GM23338 (cell line): ENCODE data around the gene TMEM174. TPM values are rescaled to one million over a fixed set of nuclear protein-coding genes. Genes with fewer than 3 reads are reported as not detected.

Source experiments
- ATAC-seq: fragments of 200-7000 bp; cut with Tn5 transposase; 3 replicates; pipeline ENCODE4 v1.9.1; 2020
- DNase-seq: peaks from one replicate; pipeline ENCODE4 v3.0.0-alpha.2; 2015; ENCODE audit warnings: low spot score
- H2AFZ ChIP-seq: fragments of 200-600 bp; sonication (generic); 2 replicates; pipeline ENCODE4 v1.8.0; 2016; ENCODE audit warnings: antibody characterized with exemption, mild to moderate bottlenecking, moderate library complexity
- H3F3A ChIP-seq: fragments of 200-600 bp; sonication (generic); replicated peaks from 2 replicates; pipeline ENCODE4 v1.8.0; 2017; ENCODE audit warnings: antibody characterized with exemption, mixed run types, low read depth
- H3K27ac ChIP-seq: fragments of 200-600 bp; sonication (generic); 2 replicates; pipeline ENCODE4 v1.6.1; 2016; ENCODE audit warnings: low read depth
- H3K27me3 ChIP-seq: fragments of 200-600 bp; sonication (generic); 2 replicates; pipeline ENCODE4 v1.8.0; 2016; ENCODE audit warnings: mild to moderate bottlenecking, mixed run types, moderate library complexity; ENCODE audit not compliant: insufficient read depth
- H3K36me3 ChIP-seq: fragments of 200-600 bp; sonication (generic); 2 replicates; pipeline ENCODE4 v1.8.0; 2016; ENCODE audit warnings: mild to moderate bottlenecking; ENCODE audit not compliant: insufficient read depth
- H3K4me1 ChIP-seq: fragments of 200-600 bp; sonication (generic); 2 replicates; pipeline ENCODE4 v1.8.0; 2016; ENCODE audit warnings: mild to moderate bottlenecking, moderate library complexity; ENCODE audit not compliant: insufficient read depth
- H3K4me2 ChIP-seq: fragments of 200-600 bp; sonication (generic); 2 replicates; pipeline ENCODE4 v1.7.1; 2017; ENCODE audit warnings: mixed run types
- H3K4me3 ChIP-seq: fragments of 200-600 bp; sonication (generic); 2 replicates; pipeline ENCODE4 v1.6.1; 2016; ENCODE audit warnings: mixed run types
- H3K79me2 ChIP-seq: fragments of 200-600 bp; sonication (generic); replicated peaks from 2 replicates; pipeline ENCODE4 v1.8.0; 2017; ENCODE audit warnings: mild to moderate bottlenecking; ENCODE audit not compliant: insufficient read depth
- H3K9me2 ChIP-seq: fragments of 200-600 bp; sonication (generic); 2 replicates; pipeline ENCODE4 v1.8.0; 2017; ENCODE audit not compliant: insufficient read depth
- H4K20me1 ChIP-seq: fragments of 200-600 bp; sonication (generic); replicated peaks from 2 replicates; pipeline ENCODE4 v1.8.0; 2017; ENCODE audit warnings: mild to moderate bottlenecking; ENCODE audit not compliant: insufficient read depth
- H3K27ac Mint-ChIP-seq: 2 replicates; pipeline ENCODE4 v1.8.0; 2020; ENCODE audit warnings: inconsistent platforms, mild to moderate bottlenecking, moderate library complexity, mixed read lengths
- H3K27me3 Mint-ChIP-seq: 3 replicates; pipeline ENCODE4 v1.8.0; 2022; ENCODE audit warnings: low read depth, mild to moderate bottlenecking, moderate library complexity, mixed read lengths, inconsistent platforms; ENCODE audit not compliant: insufficient read depth, poor library complexity
- H3K36me3 Mint-ChIP-seq: 3 replicates; pipeline ENCODE4 v1.8.0; 2021; ENCODE audit warnings: low read depth, mild to moderate bottlenecking, inconsistent platforms, moderate library complexity, mixed read lengths
- H3K4me1 Mint-ChIP-seq: 3 replicates; pipeline ENCODE4 v1.8.0; 2020; ENCODE audit warnings: mild to moderate bottlenecking, inconsistent platforms, mixed read lengths
- H3K4me3 Mint-ChIP-seq: 3 replicates; pipeline ENCODE4 v1.8.0; 2021; ENCODE audit warnings: moderate library complexity, mild to moderate bottlenecking, inconsistent platforms, mixed read lengths
- H3K9me3 Mint-ChIP-seq: 3 replicates; pipeline ENCODE4 v1.8.0; 2020; ENCODE audit warnings: moderate library complexity, mild to moderate bottlenecking, inconsistent platforms, mixed read lengths
- CREB1 ChIP-seq: fragments of 250-450 bp; sonication (Bioruptor Pico); IDR thresholded peaks from 2 replicates; pipeline ENCODE4 v1.5.0; 2020; ENCODE audit warnings: low read depth, mild to moderate bottlenecking, moderate library complexity
- EZH2 ChIP-seq: fragments of 200-600 bp; sonication (generic); IDR thresholded peaks from one replicate; pipeline ENCODE4 v1.8.0; 2017; ENCODE audit warnings: antibody characterized with exemption, mild to moderate bottlenecking, low read depth; ENCODE audit not compliant: unreplicated experiment
- EZH2phosphoT487 ChIP-seq: fragments of 200-600 bp; sonication (generic); IDR thresholded peaks from one replicate; pipeline ENCODE4 v1.8.1; 2018; ENCODE audit warnings: antibody characterized with exemption; ENCODE audit not compliant: unreplicated experiment
- JUNB ChIP-seq: IDR thresholded peaks from one replicate; pipeline ENCODE4 v1.6.1; 2016; ENCODE audit warnings: antibody characterized with exemption; ENCODE audit not compliant: unreplicated experiment
- NANOG ChIP-seq: IDR thresholded peaks from 2 replicates; pipeline ENCODE4 v1.6.1; 2016; ENCODE audit warnings: antibody characterized with exemption, borderline replicate concordance
- POLR2AphosphoS5 ChIP-seq: IDR thresholded peaks from 2 replicates; pipeline ENCODE4 v1.6.1; 2016; ENCODE audit warnings: antibody characterized with exemption, low read depth
- REST ChIP-seq: IDR thresholded peaks from one replicate; pipeline ENCODE4 v1.6.1; 2018; ENCODE audit warnings: antibody characterized with exemption; ENCODE audit not compliant: unreplicated experiment
- STAT1 ChIP-seq: IDR thresholded peaks from one replicate; pipeline ENCODE4 v1.6.1; 2016; ENCODE audit warnings: antibody characterized with exemption; ENCODE audit not compliant: unreplicated experiment
- ZNF114 ChIP-seq: fragments of 250-450 bp; sonication (Bioruptor Pico); IDR thresholded peaks from 2 replicates; pipeline ENCODE4 v1.5.0; 2020; ENCODE audit warnings: mild to moderate bottlenecking, moderate library complexity
- ZNF331 ChIP-seq: fragments of 250-450 bp; sonication (Bioruptor Pico); IDR thresholded peaks from 2 replicates; pipeline ENCODE4 v1.5.0; 2020; ENCODE audit warnings: low read depth, mild to moderate bottlenecking, moderate library complexity
- polyA plus RNA-seq: library from polyadenylated mRNA; unstranded; fragments of >200 nt; fragmentation: Nextera tagmentation; extraction: Ambion mirVana; gene quantifications from 2 replicates; pipeline ENCODE4 v1.2.1, GENCODE V29; 2016
- total RNA-seq: library from RNA; depleted of rRNA; stranded (reverse); fragments of >200 nt; shearing (Covaris generic); gene quantifications from 2 replicates; pipeline ENCODE4 v1.2.3, GENCODE V29; 2014

Gene TMEM174
- total and polyA plus RNA-seq, 2 experiments from 2014 or later, result not detected

GRCh38 chr5:73157414-73158303, 15.3 kb upstream of the TMEM174 start:
- H2AFZ ChIP-seq, result no peak overlapping the region
- H3K4me1 Mint-ChIP-seq, result peaks cover 7% of the 10 kb centered on the region; the same call in 2 of the 3 replicates
- H3F3A ChIP-seq, result no peaks in the 10 kb centered on the region
- no peaks in the 10 kb centered on the region for H3K36me3 ChIP-seq
- TF ChIP-seq EZH2phosphoT487, result no peak
- no peak for TF ChIP-seq REST
- no peak overlapping the region for H3K4me2 ChIP-seq
- H3K4me3 ChIP-seq, result no peak overlapping the region
- peaks cover 4% of the 10 kb centered on the region for H3K27me3 Mint-ChIP-seq
- H3K27ac Mint-ChIP-seq, result no peak overlapping the region
- no peaks in the 10 kb centered on the region for H3K79me2 ChIP-seq
- H3K27me3 ChIP-seq, result no peaks in the 10 kb centered on the region
- H3K4me3 Mint-ChIP-seq, result no peak overlapping the region
- no peaks in the 10 kb centered on the region for H4K20me1 ChIP-seq
- DNase-seq (peak; percentile 65), ATAC-seq (no peak)
- no peaks in the 10 kb centered on the region for H3K4me1 ChIP-seq
- no peak overlapping the region for H3K27ac ChIP-seq
- H3K9me2 ChIP-seq, result peaks cover 7% of the 10 kb centered on the region; the same call in 1 of the 2 replicates
- H3K36me3 Mint-ChIP-seq, result no peaks in the 10 kb centered on the region
- no peaks in the 10 kb centered on the region for H3K9me3 Mint-ChIP-seq

DNA sequence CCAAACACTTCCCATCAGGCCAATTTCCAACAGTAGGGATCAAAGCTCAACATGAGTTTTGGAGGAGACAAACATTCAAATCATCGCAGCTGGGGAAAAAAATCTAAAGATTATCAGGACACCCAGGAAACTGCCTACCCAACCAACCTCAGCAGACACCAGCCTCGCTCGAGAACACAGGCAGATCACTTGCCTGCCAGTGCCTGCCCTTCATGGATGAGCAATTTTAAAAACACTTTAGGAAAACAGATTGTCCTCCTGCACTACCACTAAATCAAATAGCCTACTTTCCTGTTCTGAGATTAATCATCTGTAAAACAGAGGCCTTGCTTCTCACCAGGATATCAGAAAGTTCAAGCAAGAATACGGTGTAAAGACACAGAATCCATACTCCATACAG, 14.7 kb upstream of the TMEM174 start:
- H3K4me3 ChIP-seq, result no peak overlapping the region
- H3F3A ChIP-seq, result no peaks in the 10 kb centered on the region
- H3K9me2 ChIP-seq, result peaks cover 7% of the 10 kb centered on the region; the same call in 1 of the 2 replicates
- H3K79me2 ChIP-seq, result no peaks in the 10 kb centered on the region
- H3K4me2 ChIP-seq, result no peak overlapping the region
- peaks cover 4% of the 10 kb centered on the region for H3K27me3 Mint-ChIP-seq
- H3K4me3 Mint-ChIP-seq, result no peak overlapping the region
- H2AFZ ChIP-seq, result no peak overlapping the region
- ATAC-seq, result no peak
- no peaks in the 10 kb centered on the region for H3K27me3 ChIP-seq
- H3K9me3 Mint-ChIP-seq, result no peaks in the 10 kb centered on the region
- H3K36me3 Mint-ChIP-seq, result no peaks in the 10 kb centered on the region
- H3K4me1 Mint-ChIP-seq, result peaks cover 7% of the 10 kb centered on the region; the same call in 2 of the 3 replicates
- H3K4me1 ChIP-seq, result no peaks in the 10 kb centered on the region
- no peaks in the 10 kb centered on the region for H3K36me3 ChIP-seq
- no peak overlapping the region for H3K27ac Mint-ChIP-seq
- no peak for DNase-seq
- no peaks in the 10 kb centered on the region for H4K20me1 ChIP-seq
- TF ChIP-seq EZH2phosphoT487, result no peak
- no peak for TF ChIP-seq POLR2AphosphoS5
- no peak for TF ChIP-seq ZNF331 (CRISPR knock-in tag)
- TF ChIP-seq STAT1, result no peak
- no peak for TF ChIP-seq CREB1 (CRISPR knock-in tag)
- no peak for TF ChIP-seq EZH2
- no peak for TF ChIP-seq NANOG
- no peak for TF ChIP-seq REST
- no peak for TF ChIP-seq ZNF114 (CRISPR knock-in tag)
- no peak for TF ChIP-seq JUNB
- no peak overlapping the region for H3K27ac ChIP-seq
